22Rv1 (cell line): Measurements from ENCODE around the gene ZSWIM5.

Experiments used
- ZFX ChIP-seq: fragments of 450-650 bp; IDR thresholded peaks from 2 replicates; pipeline ENCODE4 v1.6.1; 2017; ENCODE audit warnings: antibody characterized with exemption, borderline replicate concordance
- TF ChIP-seq, protein P1 (sequence below): fragments of 450-650 bp; IDR thresholded peaks from 2 replicates; pipeline ENCODE4 v1.5.1; 2017; ENCODE audit warnings: mild to moderate bottlenecking

GRCh38 chr1:45097944-45098343 lies 108.5 kb downstream of the ZSWIM5 start:
- TF ChIP-seq, protein P1, sequence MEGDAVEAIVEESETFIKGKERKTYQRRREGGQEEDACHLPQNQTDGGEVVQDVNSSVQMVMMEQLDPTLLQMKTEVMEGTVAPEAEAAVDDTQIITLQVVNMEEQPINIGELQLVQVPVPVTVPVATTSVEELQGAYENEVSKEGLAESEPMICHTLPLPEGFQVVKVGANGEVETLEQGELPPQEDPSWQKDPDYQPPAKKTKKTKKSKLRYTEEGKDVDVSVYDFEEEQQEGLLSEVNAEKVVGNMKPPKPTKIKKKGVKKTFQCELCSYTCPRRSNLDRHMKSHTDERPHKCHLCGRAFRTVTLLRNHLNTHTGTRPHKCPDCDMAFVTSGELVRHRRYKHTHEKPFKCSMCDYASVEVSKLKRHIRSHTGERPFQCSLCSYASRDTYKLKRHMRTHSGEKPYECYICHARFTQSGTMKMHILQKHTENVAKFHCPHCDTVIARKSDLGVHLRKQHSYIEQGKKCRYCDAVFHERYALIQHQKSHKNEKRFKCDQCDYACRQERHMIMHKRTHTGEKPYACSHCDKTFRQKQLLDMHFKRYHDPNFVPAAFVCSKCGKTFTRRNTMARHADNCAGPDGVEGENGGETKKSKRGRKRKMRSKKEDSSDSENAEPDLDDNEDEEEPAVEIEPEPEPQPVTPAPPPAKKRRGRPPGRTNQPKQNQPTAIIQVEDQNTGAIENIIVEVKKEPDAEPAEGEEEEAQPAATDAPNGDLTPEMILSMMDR = no peak
- no peak for TF ChIP-seq ZFX
